ENCODE data around the gene NPLOC4.

Gene NPLOC4

GRCh38 chr17:81543756-81544155, 93.2 kb downstream of the NPLOC4 start:
- ChIA-PET POLR2A (interaction anchor here (0.9 kb wide), 1 partner anchor 9 kb away, joined by 3 read pairs; no protein-coding TSS in a partner anchor), CTCF (interaction anchor here (1.4 to 2.2 kb wide), 4 partner anchors 13 to 57 kb away, joined by 3 to 8 read pairs (median 6); no protein-coding TSS in a partner anchor)
- DNase-seq (ENCODE audit: extremely low spot score), result no peak
- TF ChIP-seq CTCF (IDR thresholded peaks at IDR 0.05; ENCODE audit: control extremely low read depth, extremely low read depth, low read depth, missing control alignments), result no peak

- ChIA-PET POLR2A (interaction anchor here (0.9 kb wide), 1 partner anchor 9 kb away, joined by 3 read pairs; no protein-coding TSS in a partner anchor), CTCF (interaction anchor here (1.8 to 2.2 kb wide), 3 partner anchors 14 to 58 kb away, joined by 5 to 8 read pairs (median 6); no protein-coding TSS in a partner anchor)
- no peak for DNase-seq (ENCODE audit: extremely low spot score)
- TF ChIP-seq CTCF (IDR thresholded peaks at IDR 0.05; ENCODE audit: control extremely low read depth, extremely low read depth, low read depth, missing control alignments), result no peak
These were observed 93.6 kb downstream of the NPLOC4 start for GRCh38 chr17:81543339-81543675.

- ChIA-PET CTCF (interaction anchor here (1.2 to 2.2 kb wide), 4 partner anchors 14 to 58 kb away, joined by 4 to 8 read pairs (median 6); no protein-coding TSS in a partner anchor), POLR2A (interaction anchor here (0.5 to 0.6 kb wide), 2 partner anchors 34 to 402 kb away, joined by 3 read pairs; no protein-coding TSS in a partner anchor)
- no peak for TF ChIP-seq CTCF (IDR thresholded peaks at IDR 0.05; ENCODE audit: control extremely low read depth, extremely low read depth, low read depth, missing control alignments)
- no peak for DNase-seq (ENCODE audit: extremely low spot score)
These were observed 94.2 kb downstream of the NPLOC4 start for GRCh38 chr17:81542431-81543338.

- no peak for DNase-seq (ENCODE audit: extremely low spot score)
- ChIA-PET POLR2A (no interaction called here), CTCF (interaction anchor here (1.2 kb wide), 1 partner anchor 60 kb away, joined by 4 read pairs; no protein-coding TSS in a partner anchor)
- no peak for TF ChIP-seq CTCF (IDR thresholded peaks at IDR 0.05; ENCODE audit: control extremely low read depth, extremely low read depth, low read depth, missing control alignments)
These were observed 95.8 kb downstream of the NPLOC4 start for GRCh38 chr17:81541123-81541522.

GRCh38 chr17:81540676-81541027, 96.3 kb downstream of the NPLOC4 start:
- ChIA-PET CTCF (no interaction called here), POLR2A (no interaction called here)
- no peak for DNase-seq (ENCODE audit: extremely low spot score)
- no peak for TF ChIP-seq CTCF (IDR thresholded peaks at IDR 0.05; ENCODE audit: control extremely low read depth, extremely low read depth, low read depth, missing control alignments)

- ChIA-PET CTCF (no interaction called here), POLR2A (no interaction called here)
- DNase-seq (ENCODE audit: extremely low spot score), result no peak
- no peak for TF ChIP-seq CTCF (IDR thresholded peaks at IDR 0.05; ENCODE audit: control extremely low read depth, extremely low read depth, low read depth, missing control alignments)
These were observed 96.8 kb downstream of the NPLOC4 start for GRCh38 chr17:81539961-81540675.
